Measurements from ENCODE around the gene PTH2.

GRCh38 chr19:49387936-49388372, 35.3 kb downstream of the PTH2 start, which contains the start of gene KASH5:
- TF ChIP-seq, protein P1, sequence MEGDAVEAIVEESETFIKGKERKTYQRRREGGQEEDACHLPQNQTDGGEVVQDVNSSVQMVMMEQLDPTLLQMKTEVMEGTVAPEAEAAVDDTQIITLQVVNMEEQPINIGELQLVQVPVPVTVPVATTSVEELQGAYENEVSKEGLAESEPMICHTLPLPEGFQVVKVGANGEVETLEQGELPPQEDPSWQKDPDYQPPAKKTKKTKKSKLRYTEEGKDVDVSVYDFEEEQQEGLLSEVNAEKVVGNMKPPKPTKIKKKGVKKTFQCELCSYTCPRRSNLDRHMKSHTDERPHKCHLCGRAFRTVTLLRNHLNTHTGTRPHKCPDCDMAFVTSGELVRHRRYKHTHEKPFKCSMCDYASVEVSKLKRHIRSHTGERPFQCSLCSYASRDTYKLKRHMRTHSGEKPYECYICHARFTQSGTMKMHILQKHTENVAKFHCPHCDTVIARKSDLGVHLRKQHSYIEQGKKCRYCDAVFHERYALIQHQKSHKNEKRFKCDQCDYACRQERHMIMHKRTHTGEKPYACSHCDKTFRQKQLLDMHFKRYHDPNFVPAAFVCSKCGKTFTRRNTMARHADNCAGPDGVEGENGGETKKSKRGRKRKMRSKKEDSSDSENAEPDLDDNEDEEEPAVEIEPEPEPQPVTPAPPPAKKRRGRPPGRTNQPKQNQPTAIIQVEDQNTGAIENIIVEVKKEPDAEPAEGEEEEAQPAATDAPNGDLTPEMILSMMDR (IDR thresholded peaks at IDR 0.05), result no peak
- TF ChIP-seq POLR2A (IDR thresholded peaks at IDR 0.05; ENCODE audit: low read depth) (no peak), POLR2AphosphoS5 (IDR thresholded peaks at IDR 0.05) (peak in 1 of 2 donors; percentile 40), EP300 (IDR thresholded peaks at IDR 0.05) (no peak)

All from esophagus muscularis mucosa (tissue), 4 donors.